ENCODE data around the gene LCN2. TPM values are rescaled to one million over a fixed set of nuclear protein-coding genes. Genes with fewer than 3 reads are reported as not detected.
A peak's percentile ranks its signal among the peaks of the same experiment; 100 is the strongest.
"Not testable (repeated sequence)": the region's sequence is repeated elsewhere in the genome, so short reads cannot be mapped to it uniquely, and the experiment has no call there.

LCN2 gene
- total RNA-seq = not detected in 2 replicates

GRCh38 chr9:128149001-128149701 is at the start of gene LCN2:
TSS of gene LCN2 (plus strand) at chr9:128149453. CDS start at chr9:128149526, 73 bp downstream.
- DNase-seq (ENCODE audit: extremely low read depth, low read depth, low spot score) = no peak

DNA sequence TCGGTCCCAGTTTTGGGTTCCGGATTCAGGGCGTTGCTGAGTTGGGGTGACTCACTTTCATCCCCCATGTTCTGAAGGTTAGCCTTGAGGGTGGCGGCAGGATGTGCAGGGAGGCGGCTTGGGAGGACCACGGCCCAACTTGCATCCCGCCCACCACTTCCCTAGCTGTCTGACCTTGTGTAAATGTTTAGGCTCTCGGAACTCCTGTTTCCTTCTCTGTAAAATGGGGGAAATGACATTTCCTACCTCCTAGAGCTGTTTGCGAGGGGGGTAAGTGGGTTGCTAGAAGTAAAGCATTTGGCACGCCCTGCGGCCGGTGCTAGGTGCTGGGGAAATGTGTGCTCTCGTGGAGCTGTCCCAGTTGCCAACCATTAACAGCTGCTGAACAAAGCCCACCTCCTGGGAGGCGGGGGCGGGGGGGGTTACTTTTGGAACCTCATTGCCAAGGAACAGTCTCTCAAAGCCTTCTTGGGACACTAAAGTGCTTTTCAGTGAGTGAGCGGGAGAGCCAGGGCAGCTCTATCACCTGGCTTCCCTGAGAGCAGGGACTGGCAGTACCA is 49.2 kb upstream of the LCN2 start:
- peak; percentile 48 for DNase-seq (ENCODE audit: extremely low read depth, low read depth, low spot score)

DNA sequence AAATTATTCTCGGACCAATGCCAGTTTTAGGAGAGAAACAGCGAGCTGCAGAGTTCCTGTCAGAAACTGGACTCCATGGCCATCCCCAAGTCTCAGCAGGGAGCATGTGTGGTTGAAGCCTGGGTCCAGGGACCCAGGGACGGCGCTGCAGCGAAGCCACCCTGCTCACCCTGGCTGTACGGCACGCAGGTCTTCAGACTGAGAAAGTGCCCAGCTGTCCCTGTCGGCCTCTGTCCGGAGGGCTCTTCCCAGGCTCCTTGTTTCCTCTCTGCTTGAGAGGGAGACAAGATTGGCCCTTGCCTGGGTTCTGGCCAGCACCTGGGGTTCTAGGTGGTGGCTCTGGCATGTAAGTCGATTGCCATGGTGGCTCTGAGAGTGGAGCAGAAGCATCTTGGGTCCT is 48.7 kb upstream of the LCN2 start:
- no peak for DNase-seq (ENCODE audit: extremely low read depth, low read depth, low spot score)

- no peak for DNase-seq (ENCODE audit: extremely low read depth, low read depth, low spot score)
Observed at GRCh38 chr9:128101231-128101661, 48.0 kb upstream of the LCN2 start.

DNA sequence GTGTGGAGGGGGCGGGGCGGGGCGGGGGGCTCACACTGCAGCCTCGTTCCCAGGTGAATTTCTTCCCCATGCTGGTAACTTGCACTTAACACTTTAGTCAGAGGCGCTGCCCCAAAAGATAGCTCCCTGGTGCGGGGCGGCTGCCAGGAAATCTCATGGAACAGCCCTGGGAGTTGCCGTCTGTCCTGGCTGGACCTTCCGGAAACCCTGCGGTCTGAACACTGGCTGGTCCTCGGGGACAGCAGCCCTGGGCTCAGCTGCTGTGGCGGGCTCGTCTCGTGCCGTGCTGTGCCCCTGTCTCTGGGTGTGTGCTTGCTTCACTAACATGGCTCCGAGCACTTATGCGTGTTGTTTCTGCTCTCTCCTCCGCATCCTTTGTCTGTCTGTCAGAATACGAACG is 47.6 kb upstream of the LCN2 start:
- no peak for DNase-seq (ENCODE audit: extremely low read depth, low read depth, low spot score)

GRCh38 chr9:128102196-128102595 is 47.1 kb upstream of the LCN2 start:
- DNase-seq (ENCODE audit: extremely low read depth, low read depth, low spot score) = no peak

GRCh38 chr9:128102861-128103588 is 46.2 kb upstream of the LCN2 start:
- DNase-seq (ENCODE audit: extremely low read depth, low read depth, low spot score) = no peak

DNA sequence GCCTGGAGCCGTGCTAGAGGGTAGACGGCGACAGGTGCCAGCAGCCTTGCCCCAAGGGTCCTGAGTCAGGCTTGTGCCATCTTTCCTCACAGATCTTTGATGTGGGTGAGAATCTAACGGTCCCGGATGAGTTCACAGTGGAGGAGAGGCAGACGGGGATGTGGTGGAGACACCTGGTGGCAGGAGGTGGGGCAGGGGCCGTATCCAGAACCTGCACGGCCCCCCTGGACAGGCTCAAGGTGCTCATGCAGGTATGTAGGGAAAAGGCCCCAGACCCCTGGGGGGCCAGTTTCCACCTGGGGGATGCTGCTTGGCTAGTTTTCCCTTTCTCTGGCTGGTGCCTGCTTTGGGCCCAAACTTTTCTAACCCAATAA is 45.7 kb upstream of the LCN2 start:
- DNase-seq (ENCODE audit: extremely low read depth, low read depth, low spot score) = no peak

DNA sequence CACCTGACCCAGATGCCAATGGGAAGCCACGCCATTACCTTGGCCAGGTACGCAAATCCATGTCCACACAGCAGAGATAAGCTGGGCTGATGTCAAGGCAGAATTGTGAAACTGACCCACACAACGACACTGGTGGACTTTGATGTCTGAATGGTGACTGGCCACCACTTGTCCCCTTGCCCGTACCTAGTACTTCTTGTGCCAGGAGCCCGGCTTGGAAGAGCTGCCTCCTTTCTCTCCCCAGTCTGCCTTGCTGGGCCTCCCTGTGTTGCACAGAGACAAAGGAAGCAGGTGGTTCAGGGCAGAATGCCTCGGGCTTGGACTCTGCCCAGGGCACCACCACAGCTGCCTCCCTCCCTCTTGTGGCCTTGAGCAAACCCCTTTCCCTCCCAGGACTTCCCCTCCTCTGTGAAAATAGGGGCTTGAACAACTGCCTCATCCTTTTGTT is 45.1 kb upstream of the LCN2 start:
- DNase-seq (ENCODE audit: extremely low read depth, low read depth, low spot score) = no peak

DNA sequence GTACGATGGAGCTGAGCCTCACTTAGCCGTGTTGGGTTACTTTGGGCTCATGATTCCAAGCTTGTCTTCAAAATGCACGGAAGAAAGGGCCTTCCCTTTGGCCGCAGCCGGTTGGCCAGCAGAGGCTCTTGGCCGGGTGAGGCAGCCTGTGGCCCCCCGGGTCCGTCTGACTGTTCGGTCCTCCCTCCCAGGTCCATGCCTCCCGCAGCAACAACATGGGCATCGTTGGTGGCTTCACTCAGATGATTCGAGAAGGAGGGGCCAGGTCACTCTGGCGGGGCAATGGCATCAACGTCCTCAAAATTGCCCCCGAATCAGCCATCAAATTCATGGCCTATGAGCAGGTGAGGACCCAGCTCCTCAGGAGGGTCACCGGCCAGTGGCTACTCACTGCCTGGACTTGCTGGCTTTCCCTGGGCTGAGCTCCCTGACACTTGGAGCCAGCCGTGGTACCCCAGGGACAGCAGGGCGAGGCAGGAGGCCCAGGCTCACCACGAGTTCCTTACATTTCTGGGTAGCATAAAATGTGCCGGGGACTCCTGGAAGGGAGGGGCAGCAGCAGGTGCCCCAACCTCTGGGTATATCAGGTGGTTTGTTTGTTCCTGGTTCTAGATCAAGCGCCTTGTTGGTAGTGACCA is 43.6 kb upstream of the LCN2 start:
- no peak for DNase-seq (ENCODE audit: extremely low read depth, low read depth, low spot score)

DNA sequence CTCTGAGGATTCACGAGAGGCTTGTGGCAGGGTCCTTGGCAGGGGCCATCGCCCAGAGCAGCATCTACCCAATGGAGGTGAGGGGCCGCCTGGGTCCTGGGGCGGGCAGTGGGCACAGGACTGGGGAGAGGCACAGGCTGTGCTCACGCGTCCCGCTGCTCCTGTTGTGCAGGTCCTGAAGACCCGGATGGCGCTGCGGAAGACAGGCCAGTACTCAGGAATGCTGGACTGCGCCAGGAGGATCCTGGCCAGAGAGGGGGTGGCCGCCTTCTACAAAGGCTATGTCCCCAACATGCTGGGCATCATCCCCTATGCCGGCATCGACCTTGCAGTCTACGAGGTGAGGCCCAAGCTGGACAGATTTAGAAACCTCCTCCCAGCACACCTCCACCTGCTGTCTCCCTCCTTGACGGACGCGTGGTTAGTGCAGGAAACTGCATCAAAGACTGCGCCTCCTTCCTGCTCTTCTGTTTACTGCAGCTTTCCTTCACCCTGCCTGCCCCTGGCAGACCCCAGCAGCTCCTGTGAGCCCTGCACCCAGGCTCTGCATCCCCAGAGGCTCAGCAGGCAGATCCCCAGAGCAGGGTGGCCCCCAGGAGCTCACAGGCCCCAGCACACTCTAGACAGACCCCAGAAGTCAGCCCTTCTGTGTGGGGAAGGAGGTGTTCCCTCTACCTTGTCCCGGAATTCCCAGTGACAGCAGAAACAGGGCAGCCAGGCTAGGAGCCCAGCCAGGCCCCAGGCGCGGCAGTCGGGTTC is 42.9 kb upstream of the LCN2 start:
- DNase-seq (ENCODE audit: extremely low read depth, low read depth, low spot score) = no peak

GRCh38 chr9:128106940-128107467 is 42.2 kb upstream of the LCN2 start:
- no peak for DNase-seq (ENCODE audit: extremely low read depth, low read depth, low spot score)

DNA sequence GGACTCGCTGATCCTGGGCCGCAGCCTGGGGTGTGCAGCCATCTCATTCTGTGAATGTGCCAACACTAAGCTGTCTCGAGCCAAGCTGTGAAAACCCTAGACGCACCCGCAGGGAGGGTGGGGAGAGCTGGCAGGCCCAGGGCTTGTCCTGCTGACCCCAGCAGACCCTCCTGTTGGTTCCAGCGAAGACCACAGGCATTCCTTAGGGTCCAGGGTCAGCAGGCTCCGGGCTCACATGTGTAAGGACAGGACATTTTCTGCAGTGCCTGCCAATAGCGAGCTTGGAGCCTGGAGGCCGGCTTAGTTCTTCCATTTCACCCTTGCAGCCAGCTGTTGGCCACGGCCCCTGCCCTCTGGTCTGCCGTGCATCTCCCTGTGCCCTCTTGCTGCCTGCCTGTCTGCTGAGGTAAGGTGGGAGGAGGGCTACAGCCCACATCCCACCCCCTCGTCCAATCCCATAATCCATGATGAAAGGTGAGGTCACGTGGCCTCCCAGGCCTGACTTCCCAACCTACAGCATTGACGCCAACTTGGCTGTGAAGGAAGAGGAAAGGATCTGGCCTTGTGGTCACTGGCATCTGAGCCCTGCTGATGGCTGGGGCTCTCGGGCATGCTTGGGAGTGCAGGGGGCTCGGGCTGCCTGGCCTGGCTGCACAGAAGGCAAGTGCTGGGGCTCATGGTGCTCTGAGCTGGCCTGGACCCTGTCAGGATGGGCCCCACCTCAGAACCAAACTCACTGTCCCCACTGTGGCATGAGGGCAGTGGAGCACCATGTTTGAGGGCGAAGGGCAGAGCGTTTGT is 41.6 kb upstream of the LCN2 start:
- no peak for DNase-seq (ENCODE audit: extremely low read depth, low read depth, low spot score)

DNA sequence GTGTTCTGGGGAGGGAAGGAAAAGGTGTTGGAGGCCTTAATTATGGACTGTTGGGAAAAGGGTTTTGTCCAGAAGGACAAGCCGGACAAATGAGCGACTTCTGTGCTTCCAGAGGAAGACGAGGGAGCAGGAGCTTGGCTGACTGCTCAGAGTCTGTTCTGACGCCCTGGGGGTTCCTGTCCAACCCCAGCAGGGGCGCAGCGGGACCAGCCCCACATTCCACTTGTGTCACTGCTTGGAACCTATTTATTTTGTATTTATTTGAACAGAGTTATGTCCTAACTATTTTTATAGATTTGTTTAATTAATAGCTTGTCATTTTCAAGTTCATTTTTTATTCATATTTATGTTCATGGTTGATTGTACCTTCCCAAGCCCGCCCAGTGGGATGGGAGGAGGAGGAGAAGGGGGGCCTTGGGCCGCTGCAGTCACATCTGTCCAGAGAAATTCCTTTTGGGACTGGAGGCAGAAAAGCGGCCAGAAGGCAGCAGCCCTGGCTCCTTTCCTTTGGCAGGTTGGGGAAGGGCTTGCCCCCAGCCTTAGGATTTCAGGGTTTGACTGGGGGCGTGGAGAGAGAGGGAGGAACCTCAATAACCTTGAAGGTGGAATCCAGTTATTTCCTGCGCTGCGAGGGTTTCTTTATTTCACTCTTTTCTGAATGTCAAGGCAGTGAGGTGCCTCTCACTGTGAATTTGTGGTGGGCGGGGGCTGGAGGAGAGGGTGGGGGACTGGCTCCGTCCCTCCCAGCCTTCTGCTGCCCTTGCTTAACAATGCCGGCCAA is 40.8 kb upstream of the LCN2 start:
- DNase-seq (ENCODE audit: extremely low read depth, low read depth, low spot score) = no peak

DNA sequence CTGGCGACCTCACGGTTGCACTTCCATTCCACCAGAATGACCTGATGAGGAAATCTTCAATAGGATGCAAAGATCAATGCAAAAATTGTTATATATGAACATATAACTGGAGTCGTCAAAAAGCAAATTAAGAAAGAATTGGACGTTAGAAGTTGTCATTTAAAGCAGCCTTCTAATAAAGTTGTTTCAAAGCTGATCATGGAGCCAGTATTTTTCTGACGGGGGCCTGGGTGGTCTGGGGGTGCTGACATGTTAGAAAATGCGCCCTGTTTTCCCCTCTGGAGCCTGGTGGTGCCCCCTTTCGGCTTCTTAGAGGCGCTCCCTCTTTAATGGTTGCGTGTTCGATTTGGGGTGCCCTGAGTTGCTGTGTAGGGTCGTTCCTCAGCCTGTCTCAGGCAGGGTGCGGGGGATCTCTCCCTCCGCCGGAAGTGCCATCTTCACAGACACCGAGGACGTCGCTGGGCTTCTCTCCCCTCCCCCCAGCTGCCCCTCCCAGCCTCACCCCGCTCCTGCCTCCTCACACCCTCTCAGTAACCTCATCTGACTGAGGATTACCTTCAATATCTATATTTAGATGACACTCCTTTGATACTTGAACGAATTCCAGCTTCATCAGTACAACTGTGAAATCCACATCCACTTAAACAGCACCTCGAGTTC is 40.1 kb upstream of the LCN2 start:
- no peak for DNase-seq (ENCODE audit: extremely low read depth, low read depth, low spot score)

DNA sequence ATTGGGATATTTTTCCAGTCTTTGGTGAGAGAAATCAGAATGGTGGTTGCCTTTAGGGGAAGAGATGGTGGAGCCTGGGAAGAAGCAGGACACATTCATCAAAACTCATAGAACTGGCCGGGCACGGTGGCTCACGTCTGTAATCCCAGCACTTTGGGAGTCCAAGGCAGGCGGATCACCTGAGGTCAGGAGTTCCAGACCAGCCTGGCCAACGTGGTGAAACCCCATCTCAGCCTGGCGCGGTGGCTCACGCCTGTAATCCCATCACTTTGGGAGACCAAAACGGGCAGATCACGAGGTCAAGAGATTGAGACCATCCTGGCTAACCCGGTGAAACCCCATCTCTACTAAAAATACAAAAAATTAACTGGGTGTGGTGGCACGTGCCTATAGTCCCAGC is 37.5 kb upstream of the LCN2 start:
- not testable (repeated sequence) for DNase-seq (ENCODE audit: extremely low read depth, low read depth, low spot score)

GRCh38 chr9:128113526-128114325 is 35.5 kb upstream of the LCN2 start:
- DNase-seq (ENCODE audit: extremely low read depth, low read depth, low spot score) = no peak
